ENCODE results near the gene KCNE1. TPM values are rescaled to one million over a fixed set of nuclear protein-coding genes. Genes with fewer than 3 reads are reported as not detected.

Gene KCNE1
- total and polyA plus RNA-seq, 8 donors: 0.05 to 0.75 (median 0.30) TPM

DNA sequence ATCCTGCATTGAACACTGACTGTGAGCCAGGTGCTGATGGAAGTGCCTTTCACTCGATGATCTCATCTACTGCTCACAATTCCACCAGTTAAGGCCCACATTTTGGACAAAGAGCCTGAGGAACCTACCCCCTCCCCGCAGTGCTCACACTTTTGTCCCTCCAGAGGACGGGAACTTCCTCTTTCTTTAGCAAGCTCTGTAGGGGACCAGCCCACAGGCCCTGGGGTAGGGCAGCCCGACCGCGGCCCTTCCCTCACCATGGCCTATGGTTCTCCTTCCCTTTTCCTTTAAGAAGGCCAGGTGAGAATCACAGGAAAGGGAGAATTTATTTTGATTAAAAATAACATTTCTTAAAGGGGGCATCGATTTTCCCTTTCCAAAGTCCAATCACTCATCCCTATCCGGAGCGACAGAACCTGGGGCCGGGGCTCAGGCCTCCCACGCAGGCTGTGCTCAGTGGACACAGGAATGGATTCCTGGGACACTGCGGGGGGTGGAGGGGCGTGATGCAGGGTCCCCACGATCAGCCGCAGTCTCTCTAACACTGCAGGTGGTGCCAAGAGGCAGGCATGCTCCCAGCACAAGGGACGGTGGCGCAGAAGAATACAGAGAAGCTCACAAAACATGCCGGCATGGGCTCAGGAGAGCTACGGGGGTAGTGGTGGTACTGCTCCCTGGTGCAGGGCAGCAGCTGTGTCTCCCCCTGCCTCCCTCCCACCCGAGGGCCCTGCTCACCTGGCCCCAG lies 8.9 kb upstream of the KCNE1 start:
- intact Hi-C loops (cut with DNase I): no loop called here
- FAIRE-seq (no peak), DNase-seq (no peak), ATAC-seq (peak in 1 of 4 donors; percentile 30)
- 89 to 96% methylated on average over 20 of the region's 20 CpGs for WGBS, 2 donors
- Histone ChIP-seq H3K4me3 (no peak overlapping the region), H3K9me3 (no peaks in the 10 kb centered on the region), H3K36me3 (peaks cover 0 to 20% (median 0%) of the 10 kb centered on the region in 3 donors), H3K4me1 (peaks cover 9 to 40% (median 21%) of the 10 kb centered on the region in 3 donors), H3K27ac (no peak overlapping the region), H3K27me3 (no peaks in the 10 kb centered on the region)
- TF ChIP-seq, protein P1, sequence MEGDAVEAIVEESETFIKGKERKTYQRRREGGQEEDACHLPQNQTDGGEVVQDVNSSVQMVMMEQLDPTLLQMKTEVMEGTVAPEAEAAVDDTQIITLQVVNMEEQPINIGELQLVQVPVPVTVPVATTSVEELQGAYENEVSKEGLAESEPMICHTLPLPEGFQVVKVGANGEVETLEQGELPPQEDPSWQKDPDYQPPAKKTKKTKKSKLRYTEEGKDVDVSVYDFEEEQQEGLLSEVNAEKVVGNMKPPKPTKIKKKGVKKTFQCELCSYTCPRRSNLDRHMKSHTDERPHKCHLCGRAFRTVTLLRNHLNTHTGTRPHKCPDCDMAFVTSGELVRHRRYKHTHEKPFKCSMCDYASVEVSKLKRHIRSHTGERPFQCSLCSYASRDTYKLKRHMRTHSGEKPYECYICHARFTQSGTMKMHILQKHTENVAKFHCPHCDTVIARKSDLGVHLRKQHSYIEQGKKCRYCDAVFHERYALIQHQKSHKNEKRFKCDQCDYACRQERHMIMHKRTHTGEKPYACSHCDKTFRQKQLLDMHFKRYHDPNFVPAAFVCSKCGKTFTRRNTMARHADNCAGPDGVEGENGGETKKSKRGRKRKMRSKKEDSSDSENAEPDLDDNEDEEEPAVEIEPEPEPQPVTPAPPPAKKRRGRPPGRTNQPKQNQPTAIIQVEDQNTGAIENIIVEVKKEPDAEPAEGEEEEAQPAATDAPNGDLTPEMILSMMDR (IDR thresholded peaks at IDR 0.05): no peak

DNA sequence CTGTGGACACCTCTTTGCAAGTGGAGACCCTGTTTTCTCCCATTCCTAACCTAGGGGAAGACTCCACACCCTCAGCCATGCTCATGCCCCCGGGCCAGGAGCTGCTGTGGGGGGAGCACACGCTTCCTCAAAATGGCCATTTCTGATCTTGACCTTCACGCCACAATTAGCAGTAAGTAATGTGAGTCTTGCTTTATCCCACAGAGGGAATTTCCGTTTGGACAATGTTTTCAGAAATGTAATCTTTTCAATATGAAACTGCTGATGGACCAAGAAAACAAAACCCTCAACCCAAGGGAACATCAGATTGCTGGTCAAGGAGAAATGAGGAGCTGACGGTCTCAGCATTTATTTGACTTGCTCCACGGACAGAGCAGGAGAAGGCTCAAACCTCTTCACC lies 8.3 kb upstream of the KCNE1 start:
- 88 to 90% methylated on average over 6 of the region's 6 CpGs for WGBS, 2 donors
- FAIRE-seq (no peak), DNase-seq (no peak), ATAC-seq (no peak)
- H3K9me3 ChIP-seq: no peaks in the 10 kb centered on the region
- H3K4me1 ChIP-seq: peaks cover 4 to 35% (median 21%) of the 10 kb centered on the region in 3 donors
- intact Hi-C loops (cut with DNase I): no loop called here
- H3K36me3 ChIP-seq: peaks cover 0 to 20% (median 0%) of the 10 kb centered on the region in 3 donors
- no peak overlapping the region for H3K27ac ChIP-seq
- TF ChIP-seq, protein P1 (IDR thresholded peaks at IDR 0.05): no peak
- H3K4me3 ChIP-seq: no peak overlapping the region
- no peaks in the 10 kb centered on the region for H3K27me3 ChIP-seq

DNA sequence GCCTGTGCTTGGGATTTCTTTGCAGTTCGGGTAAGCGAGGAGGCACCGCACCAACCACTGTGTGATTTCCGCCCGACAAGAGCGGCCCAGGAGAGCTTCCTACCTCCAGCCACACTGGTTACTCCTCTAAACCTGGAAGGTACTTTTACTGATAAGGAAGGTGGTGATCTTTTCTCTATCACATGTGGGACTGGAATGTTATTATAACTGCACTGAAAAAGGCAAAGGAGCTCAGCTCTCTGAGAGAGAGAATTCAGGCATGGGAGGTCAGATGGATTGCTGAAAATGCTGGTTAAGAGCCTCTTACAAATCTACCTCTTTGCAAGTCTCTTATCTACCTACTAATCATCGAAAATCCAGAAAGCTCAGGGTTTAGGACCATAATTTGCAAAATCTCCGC lies 7.7 kb upstream of the KCNE1 start:
- peaks cover 0 to 20% (median 0%) of the 10 kb centered on the region in 3 donors for H3K36me3 ChIP-seq
- ATAC-seq: no peak
- 91 to 97% methylated on average over 8 of the region's 8 CpGs for WGBS, 2 donors
- no peaks in the 10 kb centered on the region for H3K27me3 ChIP-seq
- TF ChIP-seq, protein P1 (IDR thresholded peaks at IDR 0.05): no peak
- intact Hi-C loops (cut with DNase I): no loop called here
- H3K27ac ChIP-seq: no peak overlapping the region
- H3K4me1 ChIP-seq: peaks cover 4 to 29% (median 21%) of the 10 kb centered on the region in 3 donors
- FAIRE-seq: no peak
- H3K4me3 ChIP-seq: no peak overlapping the region
- no peak for DNase-seq
- no peaks in the 10 kb centered on the region for H3K9me3 ChIP-seq

DNA sequence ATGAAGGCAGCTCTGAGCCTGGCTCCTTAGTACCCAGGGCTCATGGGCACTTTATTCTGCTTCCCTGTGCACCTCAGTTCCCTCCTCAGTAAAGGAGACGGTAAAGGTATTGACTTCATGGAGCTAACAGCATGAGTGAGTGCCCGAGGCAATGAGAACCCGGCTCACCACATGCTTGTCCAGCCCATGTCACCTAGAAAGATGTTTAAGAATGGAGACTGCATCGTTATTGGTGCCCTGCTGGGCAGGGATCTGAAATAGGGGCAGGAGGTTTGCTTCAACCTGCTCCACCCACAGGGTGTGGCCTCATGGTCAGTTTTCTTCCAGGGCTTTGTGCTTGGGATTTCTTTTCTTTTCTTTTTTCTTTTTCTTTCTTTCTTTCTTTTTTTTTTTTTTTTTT lies 7.0 kb upstream of the KCNE1 start:
- TF ChIP-seq, protein P1 (IDR thresholded peaks at IDR 0.05): no peak

DNA sequence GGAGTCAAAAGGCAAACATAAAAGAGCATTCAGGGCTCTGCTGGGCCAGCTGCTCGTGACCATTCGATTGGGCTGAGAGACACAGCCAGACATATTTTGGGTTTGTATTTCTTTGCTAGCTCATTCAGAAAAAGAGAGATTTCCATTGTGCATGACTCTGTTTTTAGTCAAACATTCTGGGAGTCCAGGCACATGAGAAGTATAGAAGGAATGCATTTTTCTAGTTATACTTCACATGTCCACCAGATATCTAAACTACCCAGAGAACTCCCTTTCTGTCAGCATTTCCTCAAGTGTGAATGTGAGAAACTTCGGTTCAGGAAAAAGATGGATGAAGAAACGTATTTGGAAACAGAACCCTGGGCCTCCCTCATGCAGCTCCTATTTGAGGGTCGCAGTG lies 6.3 kb upstream of the KCNE1 start:
- H3K4me3 ChIP-seq: no peak overlapping the region
- H3K27ac ChIP-seq: no peak overlapping the region
- DNase-seq: no peak
- ATAC-seq: no peak
- no peak for FAIRE-seq
- peaks cover 0 to 20% (median 0%) of the 10 kb centered on the region in 3 donors for H3K36me3 ChIP-seq
- WGBS, 2 donors: 87 to 92% methylated on average over 5 of the region's 5 CpGs
- H3K4me1 ChIP-seq: peaks cover 4 to 15% (median 11%) of the 10 kb centered on the region in 3 donors
- H3K9me3 ChIP-seq: no peaks in the 10 kb centered on the region
- TF ChIP-seq, protein P1 (IDR thresholded peaks at IDR 0.05): no peak
- H3K27me3 ChIP-seq: no peaks in the 10 kb centered on the region
- intact Hi-C loops (cut with DNase I): no loop called here

More for the DNA sequence above, 7.0 kb upstream of the KCNE1 start:
- H3K4me3 ChIP-seq: no peak overlapping the region
- H3K9me3 ChIP-seq: no peaks in the 10 kb centered on the region
- H3K4me1 ChIP-seq: peaks cover 4 to 23% (median 15%) of the 10 kb centered on the region in 3 donors
- H3K36me3 ChIP-seq: peaks cover 0 to 20% (median 0%) of the 10 kb centered on the region in 3 donors
- DNase-seq: no peak
- no peaks in the 10 kb centered on the region for H3K27me3 ChIP-seq
- intact Hi-C loops (cut with DNase I): no loop called here
- no peak for FAIRE-seq
- no peak overlapping the region for H3K27ac ChIP-seq
- WGBS, 2 donors: 93 to 97% methylated on average over 4 of the region's 4 CpGs
- no peak for ATAC-seq
